GM19193 (cell line): ENCODE results near the gene MYBPHL.

Experiments used
- POLR2A ChIP-seq: IDR thresholded peaks from 4 replicates; pipeline ENCODE4 v1.6.1; 2011; ENCODE audit not compliant: insufficient read depth, insufficient read length; ENCODE audit errors: extremely low read depth

Gene MYBPHL

DNA sequence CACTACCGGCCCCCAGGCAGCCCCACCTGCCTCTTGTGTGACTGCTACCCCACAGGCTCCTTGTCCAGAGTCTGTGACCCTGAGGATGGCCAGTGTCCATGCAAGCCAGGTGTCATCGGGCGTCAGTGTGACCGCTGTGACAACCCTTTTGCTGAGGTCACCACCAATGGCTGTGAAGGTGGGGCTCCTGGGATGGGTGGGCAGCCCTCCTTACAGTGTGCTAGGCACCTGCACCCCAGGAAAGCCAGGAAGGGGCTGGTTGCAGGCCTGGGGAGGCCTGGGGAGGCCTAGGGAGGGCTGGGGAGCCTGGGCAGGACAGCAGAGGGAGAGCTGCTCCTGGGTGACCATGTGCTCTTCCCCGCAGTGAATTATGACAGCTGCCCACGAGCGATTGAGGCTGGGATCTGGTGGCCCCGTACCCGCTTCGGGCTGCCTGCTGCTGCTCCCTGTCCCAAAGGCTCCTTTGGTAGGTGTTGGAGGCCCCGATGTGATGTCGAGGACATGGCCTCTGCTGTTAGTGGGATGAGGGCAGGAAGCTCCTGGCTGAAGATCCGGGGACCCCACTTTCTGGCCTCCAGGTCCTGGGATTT is 41.0 kb downstream of the MYBPHL start:
- TF ChIP-seq POLR2A, result no peak

GRCh38 chr1:109265016-109265415 is 41.8 kb downstream of the MYBPHL start:
- no peak for TF ChIP-seq POLR2A

DNA sequence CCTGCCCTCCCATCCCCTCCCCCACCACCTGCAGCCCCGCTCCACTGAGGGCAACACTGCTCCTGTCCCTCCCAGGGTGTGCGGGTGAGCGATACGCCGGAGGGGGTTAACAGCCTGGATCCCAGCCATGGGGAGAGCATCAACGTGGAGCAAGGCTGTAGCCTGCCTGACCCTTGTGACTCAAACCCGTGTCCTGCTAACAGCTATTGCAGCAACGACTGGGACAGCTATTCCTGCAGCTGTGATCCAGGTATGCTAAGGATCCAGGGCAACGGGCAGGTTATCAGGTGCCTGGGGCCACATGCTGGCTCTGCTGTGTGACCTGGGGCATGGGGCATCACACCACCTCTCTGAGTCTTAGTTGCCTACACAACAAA is 42.4 kb downstream of the MYBPHL start:
- TF ChIP-seq POLR2A, result no peak

GRCh38 chr1:109263597-109264378 is 43.0 kb downstream of the MYBPHL start:
- no peak for TF ChIP-seq POLR2A

- no peak for TF ChIP-seq POLR2A
Observed at GRCh38 chr1:109263234-109263596, 43.6 kb downstream of the MYBPHL start.

DNA sequence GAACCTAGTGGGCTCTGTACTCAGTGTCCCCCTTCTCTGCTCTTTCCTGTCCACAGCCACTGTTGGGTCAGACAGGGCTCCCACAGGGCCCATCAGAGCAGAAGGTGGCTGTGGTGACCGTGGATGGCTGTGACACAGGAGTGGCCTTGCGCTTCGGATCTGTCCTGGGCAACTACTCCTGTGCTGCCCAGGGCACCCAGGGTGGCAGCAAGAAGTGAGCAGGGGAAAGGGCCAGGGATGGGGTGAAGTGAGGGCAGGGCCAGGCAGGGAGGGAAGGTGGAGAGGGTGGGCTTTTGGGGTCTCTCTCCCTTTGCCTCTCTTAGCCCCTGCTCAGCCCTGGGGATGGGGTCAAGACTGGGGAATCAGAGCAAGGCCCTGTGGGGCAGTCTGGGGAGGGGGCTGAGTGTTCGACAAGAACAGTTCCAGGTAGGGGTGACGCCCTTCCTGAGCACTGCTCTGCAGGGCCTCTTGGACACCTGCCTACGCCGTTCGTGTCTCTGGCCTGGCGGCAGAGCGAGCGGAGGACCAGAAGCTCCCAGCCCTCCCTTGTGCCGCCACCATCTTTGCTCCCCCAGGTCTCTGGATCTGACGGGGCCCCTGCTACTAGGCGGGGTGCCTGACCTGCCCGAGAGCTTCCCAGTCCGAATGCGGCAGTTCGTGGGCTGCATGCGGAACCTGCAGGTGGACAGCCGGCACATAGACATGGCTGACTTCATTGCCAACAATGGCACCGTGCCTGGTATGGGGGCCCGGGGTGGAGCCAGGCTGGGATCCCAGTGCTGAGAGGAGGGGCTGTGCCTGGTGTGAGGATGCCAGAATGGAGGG is 44.4 kb downstream of the MYBPHL start:
- TF ChIP-seq POLR2A, result no peak

DNA sequence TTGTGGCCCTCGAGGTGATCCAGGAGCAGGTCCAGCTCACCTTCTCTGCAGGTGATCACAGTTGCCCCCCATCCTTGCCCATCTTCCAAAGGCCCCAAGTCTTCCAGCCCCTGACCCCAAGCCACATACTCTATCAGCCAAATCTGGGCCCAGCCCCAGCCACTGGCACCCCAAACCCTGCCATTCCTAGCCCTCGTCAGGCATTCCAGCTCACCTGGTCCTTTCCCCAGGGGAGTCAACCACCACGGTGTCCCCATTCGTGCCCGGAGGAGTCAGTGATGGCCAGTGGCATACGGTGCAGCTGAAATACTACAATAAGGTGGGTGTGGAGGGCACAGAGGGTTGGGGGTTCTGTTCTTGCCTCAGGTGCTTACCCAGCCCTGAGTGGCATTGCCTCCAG is 45.2 kb downstream of the MYBPHL start:
- no peak for TF ChIP-seq POLR2A

GRCh38 chr1:109261006-109261405 is 45.8 kb downstream of the MYBPHL start:
- TF ChIP-seq POLR2A, result no peak

DNA sequence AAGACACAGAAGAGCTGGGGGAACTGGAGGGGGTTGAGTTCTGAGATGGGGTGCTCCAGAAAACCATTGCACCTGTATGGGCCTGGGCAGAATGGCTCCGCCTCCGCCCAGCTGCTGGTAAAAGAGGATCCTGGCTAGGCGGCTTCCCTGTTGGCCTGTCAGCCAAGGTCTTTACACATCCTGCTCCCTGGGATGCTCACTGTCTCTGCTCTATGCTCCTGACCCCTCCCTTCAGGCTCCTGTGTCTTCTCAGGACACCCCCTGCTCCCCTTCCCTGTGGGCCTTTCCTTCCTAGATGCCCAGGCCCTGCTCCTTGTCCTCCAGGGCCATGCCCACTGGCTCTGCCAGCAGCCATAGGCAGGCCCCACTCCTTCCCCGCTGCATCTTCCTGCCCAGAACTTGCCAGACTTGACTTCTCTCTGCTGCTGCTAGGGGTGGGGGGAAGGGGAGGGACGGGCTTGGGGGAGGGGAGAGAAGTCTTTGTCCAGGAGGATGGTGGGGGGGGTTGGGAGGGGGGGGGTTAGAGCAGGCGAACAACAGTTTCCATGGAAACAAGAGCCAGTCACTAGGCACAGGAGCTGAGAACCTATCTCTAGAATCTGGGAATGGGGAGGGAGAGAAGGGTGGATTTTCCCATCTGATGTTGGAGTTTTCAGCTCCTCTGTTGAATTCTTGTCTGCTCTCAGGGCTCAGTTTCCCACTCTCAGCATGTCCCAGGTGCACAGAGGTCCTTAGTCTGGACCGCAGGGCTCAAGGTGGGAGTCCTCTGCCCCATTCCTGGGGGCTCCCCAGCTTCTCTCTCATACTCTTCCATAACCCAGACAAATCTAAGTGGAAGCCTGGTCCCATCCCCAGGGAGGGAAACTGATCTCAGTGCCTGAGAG is 46.9 kb downstream of the MYBPHL start:
- no peak for TF ChIP-seq POLR2A

GRCh38 chr1:109258481-109259466 is 48.0 kb downstream of the MYBPHL start:
- TF ChIP-seq POLR2A, result no peak

- no peak for TF ChIP-seq POLR2A
Observed at GRCh38 chr1:109257682-109258421, 49.0 kb downstream of the MYBPHL start.

GRCh38 chr1:109256971-109257681 is 49.7 kb downstream of the MYBPHL start:
- no peak for TF ChIP-seq POLR2A
